ENCODE measurements around the gene MLXIPL. TPM values are rescaled to one million over a fixed set of nuclear protein-coding genes. Genes with fewer than 3 reads are reported as not detected.

Gene MLXIPL
- total RNA-seq, 1 experiment from 2014 or later = 20.6 TPM

DNA sequence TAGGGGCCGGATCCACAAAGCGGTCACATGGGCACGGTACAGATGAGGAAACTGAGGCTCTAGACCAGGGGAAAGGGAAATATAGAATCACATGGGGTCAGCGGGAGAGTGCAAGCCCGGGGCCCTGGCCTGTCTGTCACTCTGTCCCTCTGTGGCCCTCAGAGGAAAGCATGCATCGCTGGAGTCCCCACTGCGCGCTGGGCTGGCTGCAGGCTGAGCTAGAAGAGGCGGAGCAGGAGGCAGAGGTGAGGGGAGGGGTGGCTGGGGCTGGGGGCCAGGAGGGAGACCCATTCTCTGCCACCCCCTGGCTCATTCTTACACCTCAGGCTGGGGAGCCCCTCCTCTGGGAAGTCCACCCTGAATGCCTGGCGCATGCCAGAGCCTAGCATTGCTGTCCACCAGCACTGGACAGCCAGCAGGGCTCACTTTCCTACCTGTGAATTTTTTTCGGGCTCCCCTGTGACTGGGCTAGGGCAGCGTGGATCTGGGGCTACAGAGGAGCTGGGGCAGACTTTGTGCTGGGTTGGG lies 45.6 kb upstream of the MLXIPL start:
- no peaks in the 10 kb centered on the region for H3K36me3 ChIP-seq (ENCODE audit: insufficient read depth, low read length, poor library complexity, severe bottlenecking)
- H3K4me1 ChIP-seq (ENCODE audit: insufficient read depth, low read length, poor library complexity, severe bottlenecking) = peaks cover 6% of the 10 kb centered on the region
- no peak overlapping the region for H3K4me3 ChIP-seq (ENCODE audit: low read depth, low read length, poor library complexity, severe bottlenecking)
- H3K27me3 ChIP-seq (replicated peaks; ENCODE audit: insufficient read depth, low read depth, low read length, poor library complexity) = no peaks in the 10 kb centered on the region
- no peaks in the 10 kb centered on the region for H3K9me3 ChIP-seq (ENCODE audit: low read depth, low read length, poor library complexity, severe bottlenecking)
- H3K27ac ChIP-seq (ENCODE audit: low read depth, low read length, poor library complexity, severe bottlenecking) = no peak overlapping the region
- TF ChIP-seq EZH2 (IDR thresholded peaks at IDR 0.05; ENCODE audit: borderline replicate concordance, low read depth, low read length, poor library complexity, severe bottlenecking) = no peak
- TF ChIP-seq, protein P1, sequence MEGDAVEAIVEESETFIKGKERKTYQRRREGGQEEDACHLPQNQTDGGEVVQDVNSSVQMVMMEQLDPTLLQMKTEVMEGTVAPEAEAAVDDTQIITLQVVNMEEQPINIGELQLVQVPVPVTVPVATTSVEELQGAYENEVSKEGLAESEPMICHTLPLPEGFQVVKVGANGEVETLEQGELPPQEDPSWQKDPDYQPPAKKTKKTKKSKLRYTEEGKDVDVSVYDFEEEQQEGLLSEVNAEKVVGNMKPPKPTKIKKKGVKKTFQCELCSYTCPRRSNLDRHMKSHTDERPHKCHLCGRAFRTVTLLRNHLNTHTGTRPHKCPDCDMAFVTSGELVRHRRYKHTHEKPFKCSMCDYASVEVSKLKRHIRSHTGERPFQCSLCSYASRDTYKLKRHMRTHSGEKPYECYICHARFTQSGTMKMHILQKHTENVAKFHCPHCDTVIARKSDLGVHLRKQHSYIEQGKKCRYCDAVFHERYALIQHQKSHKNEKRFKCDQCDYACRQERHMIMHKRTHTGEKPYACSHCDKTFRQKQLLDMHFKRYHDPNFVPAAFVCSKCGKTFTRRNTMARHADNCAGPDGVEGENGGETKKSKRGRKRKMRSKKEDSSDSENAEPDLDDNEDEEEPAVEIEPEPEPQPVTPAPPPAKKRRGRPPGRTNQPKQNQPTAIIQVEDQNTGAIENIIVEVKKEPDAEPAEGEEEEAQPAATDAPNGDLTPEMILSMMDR (conservative IDR thresholded peaks at IDR 0.05; ENCODE audit: low read depth, low read length) = no peak
- ChIA-PET POLR2A (ENCODE audit: low non-redundant PET) (no interaction called here), CTCF (interaction anchor here (0.8 kb wide), 1 partner anchor 56 kb away, joined by 4 read pairs; no protein-coding TSS in a partner anchor)
- no peak for DNase-seq (ENCODE audit: low spot score)
- intact Hi-C loops (cut with micrococcal nuclease; ENCODE audit: unreplicated experiment) = loop anchor here (5.0 kb wide), 3 partner anchors 47 to 63 kb away; partner anchors contain the start of genes MLXIPL and STX1A
- no TSS peak for BruUV-seq (replicated peaks)

DNA sequence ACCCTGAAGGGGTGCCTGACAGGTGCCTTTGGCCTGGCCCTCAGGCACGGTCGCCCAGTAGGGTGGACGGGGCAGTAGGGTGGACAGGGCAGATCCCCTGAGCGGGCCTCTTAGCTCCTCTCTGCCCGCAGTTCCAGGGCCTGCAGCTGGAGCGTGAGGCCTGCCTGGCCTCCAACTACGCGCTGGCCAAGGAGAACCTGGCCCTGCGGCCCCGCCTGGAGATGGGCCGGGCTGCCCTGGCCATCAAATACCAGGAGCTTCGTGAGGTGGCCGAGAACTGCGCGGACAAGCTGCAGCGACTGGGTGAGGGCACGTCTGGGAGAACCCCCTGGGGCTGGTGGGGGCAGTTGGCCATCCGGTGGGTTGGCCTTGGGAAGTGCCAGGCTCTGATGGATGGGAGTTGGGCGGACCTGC lies 45.0 kb upstream of the MLXIPL start:
- Histone ChIP-seq H3K27ac (ENCODE audit: low read depth, low read length, poor library complexity, severe bottlenecking) (no peak overlapping the region), H3K36me3 (ENCODE audit: insufficient read depth, low read length, poor library complexity, severe bottlenecking) (no peaks in the 10 kb centered on the region), H3K4me1 (ENCODE audit: insufficient read depth, low read length, poor library complexity, severe bottlenecking) (peaks cover 6% of the 10 kb centered on the region), H3K4me3 (ENCODE audit: low read depth, low read length, poor library complexity, severe bottlenecking) (peak overlapping the region; percentile 87), H3K27me3 (replicated peaks; ENCODE audit: insufficient read depth, low read depth, low read length, poor library complexity) (no peaks in the 10 kb centered on the region), H3K9me3 (ENCODE audit: low read depth, low read length, poor library complexity, severe bottlenecking) (no peaks in the 10 kb centered on the region)
- TF ChIP-seq EZH2 (IDR thresholded peaks at IDR 0.05; ENCODE audit: borderline replicate concordance, low read depth, low read length, poor library complexity, severe bottlenecking) = no peak
- TF ChIP-seq, protein P1 (conservative IDR thresholded peaks at IDR 0.05; ENCODE audit: low read depth, low read length) = no peak
- no peak for DNase-seq (ENCODE audit: low spot score)
- intact Hi-C loops (cut with micrococcal nuclease; ENCODE audit: unreplicated experiment) = loop anchor here (5.0 kb wide), 3 partner anchors 47 to 62 kb away; partner anchors contain the start of genes MLXIPL and STX1A
- ChIA-PET POLR2A (ENCODE audit: low non-redundant PET) (no interaction called here), CTCF (interaction anchor here (0.8 kb wide), 1 partner anchor 56 kb away, joined by 4 read pairs; no protein-coding TSS in a partner anchor)
- no TSS peak for BruUV-seq (replicated peaks)

DNA sequence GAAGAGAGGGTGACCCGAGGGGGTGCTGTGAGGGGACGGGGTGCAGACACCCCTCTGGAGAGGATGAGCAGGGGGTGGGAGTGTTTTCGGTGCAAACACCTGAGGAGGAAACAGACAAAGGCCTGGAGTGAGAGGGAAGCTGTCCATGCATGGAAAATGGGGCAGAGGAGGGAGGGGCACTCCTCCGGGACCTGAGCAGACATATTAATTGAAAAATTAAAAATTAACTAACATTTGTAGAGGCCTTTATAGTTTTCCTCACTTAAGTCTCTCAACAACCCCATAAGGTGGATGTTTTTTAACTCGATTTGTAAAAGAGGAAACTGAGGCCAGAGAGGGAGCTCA lies 44.5 kb upstream of the MLXIPL start:
- intact Hi-C loops (cut with micrococcal nuclease; ENCODE audit: unreplicated experiment) = loop anchor here (5.0 kb wide), 3 partner anchors 47 to 62 kb away; partner anchors contain the start of genes MLXIPL and STX1A
- Histone ChIP-seq H3K27ac (ENCODE audit: low read depth, low read length, poor library complexity, severe bottlenecking) (no peak overlapping the region), H3K27me3 (replicated peaks; ENCODE audit: insufficient read depth, low read depth, low read length, poor library complexity) (no peaks in the 10 kb centered on the region), H3K4me3 (ENCODE audit: low read depth, low read length, poor library complexity, severe bottlenecking) (peak overlapping the region; percentile 87), H3K36me3 (ENCODE audit: insufficient read depth, low read length, poor library complexity, severe bottlenecking) (no peaks in the 10 kb centered on the region), H3K9me3 (ENCODE audit: low read depth, low read length, poor library complexity, severe bottlenecking) (no peaks in the 10 kb centered on the region), H3K4me1 (ENCODE audit: insufficient read depth, low read length, poor library complexity, severe bottlenecking) (peaks cover 6% of the 10 kb centered on the region)
- POLR2A ChIA-PET (ENCODE audit: low non-redundant PET) = no interaction called here
- TF ChIP-seq, protein P1 (conservative IDR thresholded peaks at IDR 0.05; ENCODE audit: low read depth, low read length) = no peak
- CTCF ChIA-PET = interaction anchor here (0.8 to 1.3 kb wide), 2 partner anchors 25 to 57 kb away, joined by 3 to 4 read pairs; no protein-coding TSS in a partner anchor
- no TSS peak for BruUV-seq (replicated peaks)
- DNase-seq (ENCODE audit: low spot score) = no peak
